ENCODE measurements around the gene IFI27L2. TPM values are rescaled to one million over a fixed set of nuclear protein-coding genes. Genes with fewer than 3 reads are reported as not detected.
A peak's percentile ranks its signal among the peaks of the same experiment; 100 is the strongest.

IFI27L2 gene
- 10 to 100 TPM; 76.4 to 77.9 TPM for total RNA-seq

GRCh38 chr14:94129111-94129757 is at the start of gene IFI27L2:
Gene IFI27L2 (minus strand): TSS chr14:94129604. CDS start chr14:94129564, 40 bp downstream.
- H3K36me3 Mint-ChIP-seq, result no peaks in the 10 kb centered on the region
- H3K27ac Mint-ChIP-seq, result peak within 1 kb of the TSS; percentile 92
- POLR2A ChIA-PET, result interaction anchor here (0.6 to 2.1 kb wide), 8 partner anchors 10 to 177 kb away, joined by 3 to 11 read pairs (median 4); partner anchors contain the start of genes DDX24, IFI27 and IFI27L1
- peak; percentile 69 for DNase-seq
- H3K9me3 Mint-ChIP-seq, result no peaks in the 10 kb centered on the region
- H3K4me1 Mint-ChIP-seq, result peaks cover 13% of the 10 kb centered on the region
- H3K4me3 Mint-ChIP-seq, result peak within 1 kb of the TSS; percentile 95
- peak; percentile 97 for ATAC-seq (ENCODE audit: low read depth)
- peaks cover 23% of the 10 kb centered on the region for H3K27me3 Mint-ChIP-seq

GRCh38 chr14:94177806-94178205 is 48.4 kb upstream of the IFI27L2 start:
- POLR2A ChIA-PET, result no interaction called here
- Mint-ChIP-seq H3K9me3 (no peaks in the 10 kb centered on the region), H3K4me3 (no peak overlapping the region), H3K4me1 (peaks cover 22% of the 10 kb centered on the region), H3K27ac (no peak overlapping the region), H3K36me3 (peaks cover 1% of the 10 kb centered on the region), H3K27me3 (peaks cover 42% of the 10 kb centered on the region)
- ATAC-seq (ENCODE audit: low read depth), result no peak
- no peak for DNase-seq

DNA sequence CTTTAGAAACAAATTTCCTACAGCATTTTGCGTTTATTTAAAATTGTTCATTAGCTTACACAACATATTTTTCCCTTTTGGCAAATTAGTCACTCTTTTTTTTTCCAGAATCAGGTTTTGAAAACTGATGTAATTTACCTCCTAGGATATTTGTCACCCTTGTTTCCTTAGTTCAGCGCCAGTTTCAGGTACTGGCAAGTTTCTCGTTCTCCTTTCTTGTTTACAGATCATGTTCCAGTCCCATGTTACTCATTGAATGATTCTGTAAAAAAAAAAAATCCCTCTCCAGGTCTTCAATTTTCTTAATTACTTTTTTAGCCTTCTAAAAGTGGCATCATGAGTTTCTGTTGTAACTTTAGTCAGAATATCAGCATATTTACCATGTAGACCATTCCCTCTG is 47.4 kb upstream of the IFI27L2 start:
- H3K36me3 Mint-ChIP-seq, result peaks cover 1% of the 10 kb centered on the region
- no peaks in the 10 kb centered on the region for H3K9me3 Mint-ChIP-seq
- no peak overlapping the region for H3K27ac Mint-ChIP-seq
- ATAC-seq (ENCODE audit: low read depth) (no peak), DNase-seq (no peak)
- peaks cover 52% of the 10 kb centered on the region for H3K27me3 Mint-ChIP-seq
- POLR2A ChIA-PET, result no interaction called here
- H3K4me1 Mint-ChIP-seq, result peaks cover 22% of the 10 kb centered on the region
- H3K4me3 Mint-ChIP-seq, result no peak overlapping the region

DNA sequence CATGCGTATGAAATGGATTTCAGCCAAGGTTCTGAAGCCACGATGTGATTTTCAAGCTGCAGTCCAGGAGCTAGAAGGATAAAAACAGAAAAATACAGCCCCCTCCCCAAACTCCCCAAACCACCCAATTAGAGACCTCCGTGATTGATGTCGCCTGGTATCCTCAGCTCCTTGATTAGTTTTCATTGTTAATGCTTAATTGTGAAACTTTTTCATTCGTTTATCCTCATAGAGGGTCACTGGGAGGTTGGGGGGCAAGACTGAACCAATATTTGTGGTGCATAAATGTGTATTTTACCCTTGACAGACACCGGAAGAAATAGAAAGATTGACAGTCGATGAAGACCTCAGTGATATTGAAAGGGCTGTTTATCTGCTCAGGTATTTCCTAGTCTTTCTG is 46.3 kb upstream of the IFI27L2 start:
- DNase-seq (no peak), ATAC-seq (ENCODE audit: low read depth) (no peak)
- POLR2A ChIA-PET, result no interaction called here
- Mint-ChIP-seq H3K4me3 (peak overlapping the region; percentile 77), H3K9me3 (no peaks in the 10 kb centered on the region), H3K4me1 (peaks cover 19% of the 10 kb centered on the region), H3K27ac (no peak overlapping the region), H3K36me3 (peaks cover 1% of the 10 kb centered on the region), H3K27me3 (peaks cover 58% of the 10 kb centered on the region)

- no peak for ATAC-seq (ENCODE audit: low read depth)
- no peaks in the 10 kb centered on the region for H3K9me3 Mint-ChIP-seq
- POLR2A ChIA-PET, result interaction anchor here (0.7 kb wide), 1 partner anchor 13 kb away, joined by 3 read pairs; no protein-coding TSS in a partner anchor
Observed at GRCh38 chr14:94175011-94175745, 45.8 kb upstream of the IFI27L2 start.

DNA sequence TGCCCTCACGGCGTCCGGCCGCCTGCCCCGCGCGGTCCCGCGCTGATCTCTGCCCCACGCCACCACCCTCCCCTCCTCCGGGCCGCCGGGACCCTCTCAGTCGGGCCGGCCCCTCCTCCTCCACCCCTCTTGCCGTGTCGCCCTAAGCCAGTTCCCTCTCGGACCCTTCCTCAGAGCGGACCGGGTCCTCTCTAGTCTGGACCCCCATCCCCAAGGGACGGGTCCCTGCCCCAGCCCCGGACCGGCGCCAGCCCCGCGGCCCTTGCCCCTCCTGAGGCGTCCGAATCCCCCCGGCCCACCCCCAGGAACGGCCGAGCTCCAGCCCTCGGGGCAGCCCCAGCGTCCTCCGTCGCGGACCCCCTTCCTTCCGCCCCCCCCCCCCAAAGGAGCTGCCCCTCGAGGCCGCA is 45.2 kb upstream of the IFI27L2 start:
- DNase-seq (no peak), ATAC-seq (ENCODE audit: low read depth) (no peak)
- POLR2A ChIA-PET, result interaction anchor here (0.7 kb wide), 1 partner anchor 13 kb away, joined by 3 read pairs; no protein-coding TSS in a partner anchor
- Mint-ChIP-seq H3K9me3 (no peaks in the 10 kb centered on the region), H3K27me3 (peaks cover 58% of the 10 kb centered on the region), H3K36me3 (peaks cover 1% of the 10 kb centered on the region), H3K4me1 (peaks cover 15% of the 10 kb centered on the region), H3K27ac (no peak overlapping the region), H3K4me3 (peak overlapping the region; percentile 77)

More at GRCh38 chr14:94175011-94175745, 45.8 kb upstream of the IFI27L2 start:
- peaks cover 58% of the 10 kb centered on the region for H3K27me3 Mint-ChIP-seq
- DNase-seq, result no peak
- H3K36me3 Mint-ChIP-seq, result peaks cover 1% of the 10 kb centered on the region
- H3K27ac Mint-ChIP-seq, result peak overlapping the region; percentile 43
- peaks cover 15% of the 10 kb centered on the region for H3K4me1 Mint-ChIP-seq
- H3K4me3 Mint-ChIP-seq, result peak overlapping the region; percentile 77

DNA sequence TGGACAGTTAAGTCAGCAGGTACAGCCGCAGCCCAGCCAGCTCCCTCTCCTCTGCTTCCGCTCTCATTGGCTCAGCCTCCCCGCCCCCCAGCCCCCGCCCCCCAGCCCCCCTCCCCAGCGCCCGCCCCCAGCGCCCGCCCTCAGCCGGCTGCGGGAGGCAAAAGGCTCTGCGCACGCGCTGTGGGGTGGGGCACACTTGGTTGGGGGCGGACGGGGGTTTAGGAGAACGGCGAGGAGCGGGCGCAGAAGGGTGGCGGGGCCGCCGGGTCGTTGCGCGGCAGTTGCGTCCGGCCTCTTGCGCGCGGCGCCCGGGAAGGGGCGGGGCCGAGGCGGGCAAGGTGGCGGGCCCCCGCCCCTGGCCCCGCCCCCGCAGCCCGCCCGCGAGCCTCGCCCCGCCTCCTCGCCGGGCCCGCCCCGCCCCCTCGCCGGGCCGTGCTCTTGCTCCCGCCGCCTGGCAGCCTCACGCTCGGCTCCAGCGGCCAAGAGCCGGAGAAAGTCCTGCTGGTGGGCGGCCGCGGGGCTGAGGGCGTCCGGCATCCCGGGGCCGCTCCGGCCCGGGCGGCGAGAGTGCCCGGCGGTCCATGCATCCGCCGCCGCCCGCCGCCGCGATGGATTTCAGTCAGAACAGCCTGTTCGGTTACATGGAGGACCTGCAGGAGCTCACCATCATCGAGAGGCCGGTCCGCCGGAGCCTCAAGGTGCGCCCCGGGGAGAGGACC is 44.6 kb upstream of the IFI27L2 start, which contains the start of gene PPP4R4:
Gene PPP4R4 (plus strand): TSS at position 438 of the 719 bp plus-strand sequence. CDS start 144 bp downstream, at position 582.
- Mint-ChIP-seq H3K27me3 (peaks cover 58% of the 10 kb centered on the region), H3K4me1 (peaks cover 15% of the 10 kb centered on the region), H3K36me3 (peaks cover 1% of the 10 kb centered on the region), H3K4me3 (peak within 1 kb of the TSS; percentile 79), H3K9me3 (no peaks in the 10 kb centered on the region), H3K27ac (peak within 1 kb of the TSS; percentile 43)
- POLR2A ChIA-PET, result interaction anchor here (0.7 kb wide), 1 partner anchor 12 kb away, joined by 3 read pairs; no protein-coding TSS in a partner anchor
- peak; percentile 90 for DNase-seq
- ATAC-seq (ENCODE audit: low read depth), result peak; percentile 93

- no peak for ATAC-seq (ENCODE audit: low read depth)
- Mint-ChIP-seq H3K4me1 (peaks cover 15% of the 10 kb centered on the region), H3K4me3 (peak overlapping the region; percentile 79), H3K27ac (no peak overlapping the region), H3K9me3 (no peaks in the 10 kb centered on the region), H3K36me3 (peaks cover 1% of the 10 kb centered on the region), H3K27me3 (peaks cover 55% of the 10 kb centered on the region)
- POLR2A ChIA-PET, result interaction anchor here (0.6 kb wide), 1 partner anchor 36 kb away, joined by 3 read pairs; no protein-coding TSS in a partner anchor
- DNase-seq, result peak; percentile 36
Observed at GRCh38 chr14:94173471-94173884, 44.1 kb upstream of the IFI27L2 start.

DNA sequence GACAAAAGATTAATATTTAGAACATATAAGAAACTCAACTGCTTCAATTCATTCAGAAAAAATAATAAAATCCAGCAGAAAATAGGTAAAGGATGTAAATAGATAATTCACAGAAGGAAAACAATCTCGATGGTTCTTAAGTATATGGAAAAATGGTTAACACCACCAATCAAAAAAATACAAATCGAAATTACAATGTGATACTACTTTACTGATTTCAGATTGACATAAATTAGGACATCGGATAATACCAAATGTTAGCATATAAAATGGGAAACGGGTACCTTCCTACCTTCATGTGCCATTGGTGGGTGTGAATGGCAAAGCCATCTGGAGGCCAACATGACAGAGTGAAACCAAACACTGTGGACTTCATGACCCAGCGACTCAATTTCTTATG is 43.1 kb upstream of the IFI27L2 start:
- no peak for DNase-seq
- Mint-ChIP-seq H3K4me1 (peaks cover 15% of the 10 kb centered on the region), H3K9me3 (no peaks in the 10 kb centered on the region), H3K27me3 (peaks cover 54% of the 10 kb centered on the region), H3K4me3 (no peak overlapping the region), H3K36me3 (peaks cover 1% of the 10 kb centered on the region), H3K27ac (no peak overlapping the region)
- no peak for ATAC-seq (ENCODE audit: low read depth)
- POLR2A ChIA-PET, result no interaction called here

DNA sequence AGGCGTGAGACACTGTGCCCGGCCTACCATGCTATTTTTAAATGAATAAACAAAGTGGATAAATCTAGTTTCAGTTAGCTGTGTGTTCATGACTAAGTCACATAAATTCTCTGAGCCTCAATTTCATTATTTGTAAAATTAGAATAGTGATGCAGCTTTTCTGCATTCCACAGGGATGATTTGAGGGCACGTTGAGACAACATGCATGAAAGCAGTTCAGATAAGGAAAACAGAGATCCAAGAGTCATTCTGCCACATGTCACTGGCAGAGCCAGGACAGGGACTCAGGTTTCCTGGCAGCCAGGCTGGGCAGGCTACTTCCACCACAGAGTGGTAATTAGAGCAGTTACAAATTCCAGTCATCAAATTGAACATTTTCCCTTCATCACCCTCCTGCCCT is 41.8 kb upstream of the IFI27L2 start:
- H3K4me3 Mint-ChIP-seq, result no peak overlapping the region

GRCh38 chr14:94170136-94170535 is 40.7 kb upstream of the IFI27L2 start:
- peaks cover 8% of the 10 kb centered on the region for H3K4me1 Mint-ChIP-seq

More for the DNA sequence above, 41.8 kb upstream of the IFI27L2 start:
- no peak for DNase-seq
- no peak for ATAC-seq (ENCODE audit: low read depth)
- POLR2A ChIA-PET, result no interaction called here
- Mint-ChIP-seq H3K36me3 (peaks cover 1% of the 10 kb centered on the region), H3K9me3 (no peaks in the 10 kb centered on the region), H3K27me3 (peaks cover 43% of the 10 kb centered on the region), H3K4me1 (peaks cover 15% of the 10 kb centered on the region), H3K27ac (no peak overlapping the region)

DNA sequence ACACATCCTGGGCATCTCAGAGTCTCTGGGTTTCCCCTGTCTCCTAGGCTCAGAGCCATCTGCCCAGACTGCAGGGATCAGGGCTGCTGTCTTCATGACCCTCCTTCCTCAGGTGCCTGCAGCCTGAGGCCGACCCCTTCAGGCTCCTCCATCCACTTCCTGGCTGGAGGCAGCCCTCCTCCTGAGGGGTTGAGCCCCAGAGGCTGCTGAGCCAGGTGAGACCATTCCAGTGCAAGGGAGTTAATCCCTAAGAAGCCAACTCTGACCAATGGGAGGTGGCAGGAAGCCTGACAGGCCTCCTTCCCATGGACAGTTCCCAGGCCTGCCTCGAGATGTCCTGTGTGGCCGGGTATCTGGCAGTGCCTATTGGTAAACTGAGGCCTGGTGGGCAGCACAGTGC is 36.3 kb upstream of the IFI27L2 start:
- peaks cover 12% of the 10 kb centered on the region for H3K4me1 Mint-ChIP-seq
- H3K4me3 Mint-ChIP-seq, result no peak overlapping the region
- H3K9me3 Mint-ChIP-seq, result no peaks in the 10 kb centered on the region
- no peak for ATAC-seq (ENCODE audit: low read depth)
- no peak overlapping the region for H3K27ac Mint-ChIP-seq
- peaks cover 5% of the 10 kb centered on the region for H3K27me3 Mint-ChIP-seq
- POLR2A ChIA-PET, result no interaction called here
- H3K36me3 Mint-ChIP-seq, result no peaks in the 10 kb centered on the region
- no peak for DNase-seq

More at GRCh38 chr14:94170136-94170535, 40.7 kb upstream of the IFI27L2 start:
- POLR2A ChIA-PET, result no interaction called here
- no peak overlapping the region for H3K4me3 Mint-ChIP-seq
- ATAC-seq (ENCODE audit: low read depth), result no peak
- no peaks in the 10 kb centered on the region for H3K9me3 Mint-ChIP-seq
- H3K27me3 Mint-ChIP-seq, result peaks cover 33% of the 10 kb centered on the region
- DNase-seq, result no peak
- H3K27ac Mint-ChIP-seq, result no peak overlapping the region
- H3K36me3 Mint-ChIP-seq, result peaks cover 1% of the 10 kb centered on the region

Data from activated naive CD8-positive, alpha-beta T cell treated with anti-CD3 and anti-CD28 coated beads, Interleukin-2, amount 10 ng/mL, durations not matched to agents 7 days and 5 days (primary cell).